Calu3 (cell line): ENCODE results near the gene DEDD2. TPM values are rescaled to one million over a fixed set of nuclear protein-coding genes. Genes with fewer than 3 reads are reported as not detected.

Source experiments
- BruUV-seq: library from RNA; stranded (reverse); fragments of 400-500 nt; replicated peaks from 2 replicates; lab custom pipeline; 2021; lab: Mats Ljungman, UMichigan
- CTCF ChIA-PET: fragments of 300-600 bp; sonication (Branson Sonifier 250); formaldehyde crosslinking; loops from one replicate; lab custom pipeline; 2022; ENCODE audit warnings: antibody characterized with exemption; lab: Charles Lee
- DNase-seq: peaks from one replicate; pipeline ENCODE4 v3.0.0; 2022
- H3K27ac Mint-ChIP-seq: one replicate; pipeline ENCODE4 v1.8.0; 2022; ENCODE audit warnings: mixed read lengths; ENCODE audit not compliant: unreplicated experiment
- H3K27me3 Mint-ChIP-seq: one replicate; pipeline ENCODE4 v1.8.0; 2022; ENCODE audit warnings: mixed read lengths; ENCODE audit not compliant: unreplicated experiment
- H3K36me3 Mint-ChIP-seq: one replicate; pipeline ENCODE4 v1.8.0; 2022; ENCODE audit warnings: mild to moderate bottlenecking, moderate library complexity, mixed read lengths; ENCODE audit not compliant: insufficient read depth, unreplicated experiment
- H3K4me1 Mint-ChIP-seq: one replicate; pipeline ENCODE4 v1.8.0; 2022; ENCODE audit warnings: mild to moderate bottlenecking, low read depth, mixed read lengths; ENCODE audit not compliant: unreplicated experiment
- H3K4me3 Mint-ChIP-seq: one replicate; pipeline ENCODE4 v1.8.0; 2022; ENCODE audit warnings: mild to moderate bottlenecking, low read depth, moderate library complexity, mixed read lengths; ENCODE audit not compliant: unreplicated experiment
- H3K9me3 Mint-ChIP-seq: one replicate; pipeline ENCODE4 v1.8.0; 2022; ENCODE audit warnings: low read depth, mixed read lengths; ENCODE audit not compliant: unreplicated experiment
- CTCF ChIP-seq: fragments of 200-600 bp; IDR thresholded peaks from one replicate; pipeline ENCODE4 v1.8.0; 2022; ENCODE audit warnings: antibody characterized with exemption; ENCODE audit not compliant: unreplicated experiment
- intact Hi-C: fragments of 100-400 bp; cut with micrococcal nuclease; formaldehyde crosslinking; loops from one replicate; pipeline ENCODE4 v1.10.0; 2022; ENCODE audit not compliant: unreplicated experiment
- total RNA-seq: library from RNA; stranded (reverse); gene quantifications from 2 replicates; pipeline ENCODE4 v1.2.3, GENCODE V29; 2022

The DEDD2 gene
- total RNA-seq, 1 experiment from 2014 or later: 78.3 TPM

- intact Hi-C loops: no loop called here
- Mint-ChIP-seq H3K4me1 (peaks cover 57% of the 10 kb centered on the region), H3K36me3 (peaks cover 87% of the 10 kb centered on the region), H3K27me3 (no peaks in the 10 kb centered on the region), H3K4me3 (peak overlapping the region; percentile 34), H3K9me3 (no peaks in the 10 kb centered on the region), H3K27ac (peak overlapping the region; percentile 37)
- BruUV-seq: no TSS peak
- no peak for TF ChIP-seq CTCF
- peak; percentile 77 for DNase-seq
- CTCF ChIA-PET: interaction anchor here (0.6 to 1.6 kb wide), 7 partner anchors 9 to 99 kb away, joined by 3 to 4 read pairs (median 3); partner anchors contain the start of genes DEDD2 and ZNF526
Measured at GRCh38 chr19:42207767-42208271, 9.7 kb downstream of the DEDD2 start.

DNA sequence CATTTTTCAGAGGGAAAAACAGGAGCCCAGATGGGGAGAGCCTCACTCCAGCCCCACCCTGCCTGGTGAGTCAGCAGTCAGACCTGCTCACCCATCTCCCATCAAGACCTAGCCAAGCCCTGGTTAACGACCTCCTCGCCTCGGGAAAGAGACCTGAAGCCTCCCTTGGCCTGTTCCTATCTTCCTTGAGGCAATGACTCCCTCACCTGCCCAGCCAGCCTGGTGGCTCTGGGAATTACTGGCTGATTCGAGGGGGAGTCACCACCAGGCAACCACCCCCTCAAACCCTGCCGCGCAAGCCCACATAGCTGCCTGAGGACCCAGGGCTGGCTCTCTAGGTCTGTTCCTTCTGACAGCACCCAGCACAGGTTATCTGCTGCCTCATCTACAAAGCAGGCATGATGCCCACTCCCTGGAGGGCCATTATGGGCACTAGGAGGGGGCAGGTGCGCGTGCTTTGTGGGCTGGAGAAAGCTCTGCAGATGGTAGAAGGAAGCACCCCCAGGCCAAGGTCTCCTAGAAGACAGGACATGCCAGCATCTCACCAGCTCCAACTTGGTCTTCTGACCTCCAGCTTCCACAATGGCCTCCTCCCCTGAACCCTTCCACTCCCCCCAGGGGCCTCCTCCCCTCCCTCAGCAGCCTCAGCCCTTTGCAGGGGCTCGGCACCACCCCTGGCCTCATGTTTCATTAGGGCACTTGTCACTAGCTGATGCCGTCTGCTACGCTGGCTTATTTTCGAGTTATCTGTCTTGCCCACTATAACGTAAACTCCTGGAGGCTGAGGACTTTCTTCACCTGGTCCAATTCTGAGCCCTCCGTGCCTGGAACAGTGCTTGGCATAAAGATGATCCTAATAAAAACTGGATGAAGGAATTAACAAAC is 10.4 kb downstream of the DEDD2 start:
- Mint-ChIP-seq H3K27me3 (no peaks in the 10 kb centered on the region), H3K36me3 (peaks cover 85% of the 10 kb centered on the region), H3K27ac (peak overlapping the region; percentile 37), H3K9me3 (no peaks in the 10 kb centered on the region), H3K4me3 (peak overlapping the region; percentile 34), H3K4me1 (peaks cover 60% of the 10 kb centered on the region)
- intact Hi-C loops: no loop called here
- peak; percentile 75 for DNase-seq
- no peak for TF ChIP-seq CTCF
- CTCF ChIA-PET: interaction anchor here (0.6 to 1.6 kb wide), 8 partner anchors 9 to 98 kb away, joined by 3 to 4 read pairs (median 3); partner anchors contain the start of genes DEDD2 and ZNF526
- no TSS peak for BruUV-seq

- H3K4me1 Mint-ChIP-seq: peaks cover 64% of the 10 kb centered on the region
- DNase-seq: no peak
- no peak for TF ChIP-seq CTCF
- H3K27me3 Mint-ChIP-seq: no peaks in the 10 kb centered on the region
- CTCF ChIA-PET: no interaction called here
- H3K9me3 Mint-ChIP-seq: no peaks in the 10 kb centered on the region
- no peak overlapping the region for H3K4me3 Mint-ChIP-seq
- peaks cover 89% of the 10 kb centered on the region for H3K36me3 Mint-ChIP-seq
- BruUV-seq: no TSS peak
- intact Hi-C loops: no loop called here
- H3K27ac Mint-ChIP-seq: no peak overlapping the region
Measured at GRCh38 chr19:42204664-42205063, 12.8 kb downstream of the DEDD2 start.

GRCh38 chr19:42203700-42204099 is 13.8 kb downstream of the DEDD2 start:
- BruUV-seq: no TSS peak
- no peak for TF ChIP-seq CTCF
- peak overlapping the region; percentile 10 for H3K27ac Mint-ChIP-seq
- CTCF ChIA-PET: no interaction called here
- peaks cover 59% of the 10 kb centered on the region for H3K4me1 Mint-ChIP-seq
- peaks cover 89% of the 10 kb centered on the region for H3K36me3 Mint-ChIP-seq
- intact Hi-C loops: no loop called here
- no peaks in the 10 kb centered on the region for H3K27me3 Mint-ChIP-seq
- no peaks in the 10 kb centered on the region for H3K9me3 Mint-ChIP-seq
- no peak for DNase-seq
- no peak overlapping the region for H3K4me3 Mint-ChIP-seq
